Panc1 (cell line): ENCODE measurements around the gene PLD1. TPM values are rescaled to one million over a fixed set of nuclear protein-coding genes. Genes with fewer than 3 reads are reported as not detected.

Source experiments
- ATAC-seq: fragments of 200-7000 bp; cut with Tn5 transposase; 2 replicates; pipeline ENCODE4 v1.9.1; 2020; ENCODE audit warnings: mild to moderate bottlenecking, moderate library complexity
- BruUV-seq: library from RNA; stranded (reverse); fragments of 400-500 nt; replicated peaks from 2 replicates; lab custom pipeline; 2021; lab: Mats Ljungman, UMichigan
- CTCF ChIA-PET: fragments of 300-600 bp; sonication (Branson Sonifier 250); formaldehyde crosslinking; loops from one replicate; lab custom pipeline; 2022; ENCODE audit warnings: antibody characterized with exemption; lab: Charles Lee
- POLR2A ChIA-PET: fragments of 300-600 bp; sonication (Branson Sonifier 250); formaldehyde crosslinking; loops from one replicate; lab custom pipeline; 2022; ENCODE audit warnings: antibody characterized with exemption; lab: Charles Lee
- DNase-seq: peaks from one replicate; pipeline ENCODE4 v3.0.0-alpha.2; 2010; ENCODE audit warnings: low read depth, low spot score
- H3K27ac ChIP-seq: 2 replicates; pipeline ENCODE4 v1.5.1; 2011; ENCODE audit warnings: mild to moderate bottlenecking, low read length, inconsistent platforms
- H3K27me3 ChIP-seq: fragments of 200-500 bp; sonication (Bioruptor generic); 2 replicates; pipeline ENCODE4 v1.6.0; 2014; ENCODE audit warnings: low read length, inconsistent platforms; ENCODE audit not compliant: control insufficient read depth, insufficient read depth
- H3K36me3 ChIP-seq: fragments of 200-500 bp; sonication (Bioruptor generic); 2 replicates; pipeline ENCODE4 v1.5.1; 2014; ENCODE audit warnings: inconsistent platforms, mild to moderate bottlenecking, low read length, moderate library complexity; ENCODE audit not compliant: control insufficient read depth, insufficient read depth
- H3K4me1 ChIP-seq: 2 replicates; pipeline ENCODE4 v1.5.1; 2011; ENCODE audit warnings: inconsistent platforms, mild to moderate bottlenecking, low read length, moderate library complexity; ENCODE audit not compliant: control insufficient read depth, insufficient read depth
- H3K4me3 ChIP-seq, 2 experiments: 2 replicates each; pipeline ENCODE4 v1.5.1; 2011 to 2012; ENCODE audit warnings: low read depth in 2 of 2, low read length in 2 of 2, mild to moderate bottlenecking in 2 of 2, inconsistent platforms in 1 of 2, moderate library complexity in 1 of 2
- H3K9me3 ChIP-seq: fragments of 200-500 bp; sonication (Bioruptor generic); 2 replicates; pipeline ENCODE4 v1.5.1; 2014; ENCODE audit warnings: low read depth, mild to moderate bottlenecking, inconsistent platforms, low read length, moderate library complexity; ENCODE audit not compliant: control insufficient read depth, insufficient read depth
- CTCF ChIP-seq: fragments of 450-650 bp; IDR thresholded peaks from 2 replicates; pipeline ENCODE4 v1.5.1; 2017; ENCODE audit warnings: mild to moderate bottlenecking
- POLR2AphosphoS5 ChIP-seq: IDR thresholded peaks from 2 replicates; pipeline ENCODE4 v1.6.1; 2012; ENCODE audit warnings: mild to moderate bottlenecking, low read depth, low read length, moderate library complexity
- REST ChIP-seq, 2 experiments: IDR thresholded peaks; 2 replicates each; pipeline ENCODE4 v1.6.1; 2011 to 2012; ENCODE audit warnings: low read depth in 2 of 2, control low read depth in 1 of 2, low read length in 1 of 2, mild to moderate bottlenecking in 1 of 2, moderate library complexity in 1 of 2; ENCODE audit not compliant: insufficient read depth in 1 of 2
- SIN3A ChIP-seq: IDR thresholded peaks from 2 replicates; pipeline ENCODE4 v1.6.1; 2012; ENCODE audit warnings: low read depth, mild to moderate bottlenecking, low read length, moderate library complexity, borderline replicate concordance; ENCODE audit not compliant: insufficient read depth
- TCF7L2 ChIP-seq: IDR thresholded peaks from 2 replicates; pipeline ENCODE4 v1.6.1; 2011; ENCODE audit warnings: mild to moderate bottlenecking, low read depth, low read length, inconsistent platforms
- in situ Hi-C: cut with HindIII; loops from 2 replicates; pipeline ENCODE4 v1.10.0; 2016; ENCODE audit warnings: low sequenced_read_pairs, low pct_unique_long_range_greater_than_20kb
- intact Hi-C: fragments of 100-400 bp; cut with micrococcal nuclease; formaldehyde crosslinking; loops from one replicate; pipeline ENCODE4 v1.10.0; 2022; ENCODE audit not compliant: unreplicated experiment
- total RNA-seq: library from RNA; stranded (reverse); gene quantifications from one replicate; pipeline ENCODE4 v1.2.1, GENCODE V29; 2021; ENCODE audit not compliant: unreplicated experiment

PLD1 gene
- total RNA-seq, 1 experiment from 2014 or later: 20.6 TPM

- H3K27me3 ChIP-seq: no peaks in the 10 kb centered on the region
- BruUV-seq: no TSS peak
- H3K4me3 ChIP-seq: no peak overlapping the region
- ChIA-PET POLR2A (no interaction called here), CTCF (no interaction called here)
- DNase-seq (no peak), ATAC-seq (no peak)
- in situ Hi-C loops (no loop called here), intact Hi-C loops (no loop called here)
- no peak overlapping the region for H3K27ac ChIP-seq
- H3K36me3 ChIP-seq: no peaks in the 10 kb centered on the region
- H3K4me1 ChIP-seq: peaks cover under 1% of the 10 kb centered on the region; the same call in 1 of the 2 replicates
- TF ChIP-seq REST (IDR thresholded peaks at IDR 0.05; ENCODE audit: insufficient read depth in 1 of 2, low read depth in 2 of 2, low read length in 1 of 2) (no peak), SIN3A (no peak), TCF7L2 (no peak), CTCF (no peak), POLR2AphosphoS5 (no peak)
- H3K9me3 ChIP-seq: no peaks in the 10 kb centered on the region
These were observed 194.6 kb downstream of the PLD1 start for GRCh38 chr3:171615686-171616085.

GRCh38 chr3:171615281-171615680 lies 195.0 kb downstream of the PLD1 start:
- in situ Hi-C loops: no loop called here
- no peaks in the 10 kb centered on the region for H3K27me3 ChIP-seq
- DNase-seq (no peak), ATAC-seq (no peak)
- no peaks in the 10 kb centered on the region for H3K36me3 ChIP-seq
- H3K4me3 ChIP-seq: no peak overlapping the region
- no peak overlapping the region for H3K27ac ChIP-seq
- TF ChIP-seq CTCF (no peak), REST (IDR thresholded peaks at IDR 0.05; ENCODE audit: insufficient read depth in 1 of 2, low read depth in 2 of 2, low read length in 1 of 2) (no peak), SIN3A (no peak), TCF7L2 (no peak), POLR2AphosphoS5 (no peak)
- H3K9me3 ChIP-seq: no peaks in the 10 kb centered on the region
- POLR2A ChIA-PET: no interaction called here
- BruUV-seq: no TSS peak
- H3K4me1 ChIP-seq: no peaks in the 10 kb centered on the region
- intact Hi-C loops: no loop called here
- CTCF ChIA-PET: no interaction called here
